GM18502 (cell line): ENCODE measurements around the gene PRRC2B.
"Not testable (repeated sequence)": the region's sequence is repeated elsewhere in the genome, so short reads cannot be mapped to it uniquely, and the experiment has no call there.

Experiments
- ATAC-seq: cut with Tn5 transposase; IDR thresholded peaks from one replicate; pipeline ENCODE4 v1.9.1; 2021; ENCODE audit warnings: mild to moderate bottlenecking; ENCODE audit not compliant: unreplicated experiment, poor library complexity

Gene PRRC2B

DNA sequence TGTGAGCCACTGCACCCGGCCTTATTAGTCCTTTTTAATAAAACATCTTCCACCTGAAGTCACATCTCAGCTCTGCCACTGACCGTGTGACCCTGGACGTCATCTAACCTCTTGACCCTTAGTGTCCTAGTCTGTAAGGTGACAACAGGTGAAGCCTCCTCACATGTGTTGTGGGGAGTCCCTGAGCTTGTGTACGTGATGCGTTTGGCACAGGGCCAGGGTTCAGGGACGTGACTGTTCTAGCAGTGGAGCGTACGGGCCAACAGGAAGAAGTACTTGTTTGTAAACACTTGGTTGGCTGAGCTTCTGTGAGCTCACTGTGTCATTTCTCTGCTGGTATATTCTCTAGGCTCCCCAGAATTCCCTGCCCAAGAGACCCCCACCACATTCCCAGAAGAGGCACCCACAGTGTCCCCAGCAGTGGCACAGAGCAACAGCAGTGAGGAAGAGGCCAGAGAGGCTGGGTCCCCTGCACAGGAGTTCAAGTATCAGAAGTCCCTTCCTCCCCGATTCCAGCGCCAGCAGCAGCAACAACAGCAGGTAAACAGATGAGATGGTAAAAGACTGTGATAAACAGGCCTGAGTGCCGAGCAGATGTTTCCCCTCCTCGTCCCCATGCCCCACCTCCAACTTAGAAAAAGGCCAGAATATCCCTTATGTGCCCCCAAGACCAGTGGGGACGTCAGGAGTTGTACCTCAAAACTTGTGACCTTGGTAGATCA is 73.5 kb downstream of the PRRC2B start:
- ATAC-seq: no peak

DNA sequence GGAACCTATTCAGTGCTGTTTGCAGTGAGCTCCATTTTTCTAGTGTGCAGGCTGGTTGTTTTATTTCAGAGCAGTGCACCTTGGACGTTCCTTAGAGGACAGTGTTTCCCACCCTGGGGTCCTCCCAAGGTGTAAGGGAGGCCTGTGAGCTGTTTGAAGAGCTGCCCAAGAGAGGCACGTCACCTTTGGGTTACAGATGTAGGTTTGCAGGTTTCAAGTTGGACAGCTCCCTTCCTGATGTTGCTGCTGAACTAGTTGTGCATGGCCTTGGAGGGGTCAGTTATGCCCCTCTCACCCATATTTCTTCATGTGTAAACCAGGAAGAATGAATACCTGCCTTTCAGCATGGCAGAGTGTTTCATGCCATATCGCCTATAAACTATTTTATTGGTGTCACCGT is 74.1 kb downstream of the PRRC2B start:
- no peak for ATAC-seq

DNA sequence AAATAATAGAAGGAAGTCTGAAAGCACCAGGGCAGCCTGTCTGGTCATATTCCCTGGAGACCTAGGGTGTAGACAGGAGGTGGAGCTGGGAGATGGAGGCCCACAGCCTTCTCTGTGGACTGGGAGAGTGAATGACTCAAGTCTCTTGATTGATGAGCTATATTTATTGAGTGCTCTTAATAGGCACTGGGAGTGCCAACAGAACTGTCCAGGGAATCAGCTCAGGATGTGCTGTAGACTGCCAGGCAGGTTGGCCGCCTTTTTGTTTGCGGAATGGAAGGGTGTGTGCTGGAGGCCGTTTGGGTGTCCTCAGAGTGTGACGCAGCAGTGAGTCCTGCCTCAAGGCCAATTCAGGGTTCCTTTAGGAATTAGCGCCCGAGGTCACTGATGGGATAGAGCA is 75.5 kb downstream of the PRRC2B start:
- no peak for ATAC-seq

DNA sequence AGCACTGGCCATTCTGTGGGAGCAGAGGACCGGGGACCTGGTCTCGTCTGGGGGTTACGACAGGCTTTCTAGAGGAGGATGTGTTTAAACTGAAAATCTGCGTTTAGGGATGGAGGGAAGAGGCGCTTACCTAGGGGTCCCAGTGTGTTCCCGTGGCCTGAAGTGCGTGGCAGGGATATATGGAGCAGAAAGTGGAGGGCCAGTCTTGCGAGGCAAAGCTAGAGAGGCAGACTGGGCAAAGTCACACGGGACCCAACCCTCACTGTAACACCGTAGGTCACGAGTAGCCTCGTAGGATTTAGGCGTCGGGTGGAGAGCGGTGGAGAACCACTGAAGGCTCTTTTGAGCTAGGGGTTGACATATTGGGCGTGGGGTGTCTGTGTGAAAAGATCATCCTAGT is 76.1 kb downstream of the PRRC2B start:
- ATAC-seq: no peak

DNA sequence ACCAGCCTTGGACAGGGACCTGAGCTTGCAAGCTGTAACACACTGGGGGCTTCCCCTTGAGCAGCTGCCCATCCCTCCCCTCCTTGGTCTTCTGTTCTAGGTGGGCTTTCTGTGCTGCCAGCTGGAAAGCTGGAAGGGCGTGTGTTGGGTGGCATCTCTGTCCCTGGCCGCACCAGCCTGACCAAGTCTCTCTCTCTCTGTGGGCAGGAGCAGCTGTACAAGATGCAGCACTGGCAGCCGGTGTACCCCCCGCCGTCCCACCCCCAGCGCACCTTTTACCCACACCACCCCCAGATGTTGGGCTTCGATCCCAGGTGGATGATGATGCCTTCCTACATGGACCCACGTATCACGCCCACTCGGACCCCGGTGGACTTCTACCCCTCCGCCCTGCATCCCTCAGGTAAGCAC is 76.7 kb downstream of the PRRC2B start:
- no peak for ATAC-seq

DNA sequence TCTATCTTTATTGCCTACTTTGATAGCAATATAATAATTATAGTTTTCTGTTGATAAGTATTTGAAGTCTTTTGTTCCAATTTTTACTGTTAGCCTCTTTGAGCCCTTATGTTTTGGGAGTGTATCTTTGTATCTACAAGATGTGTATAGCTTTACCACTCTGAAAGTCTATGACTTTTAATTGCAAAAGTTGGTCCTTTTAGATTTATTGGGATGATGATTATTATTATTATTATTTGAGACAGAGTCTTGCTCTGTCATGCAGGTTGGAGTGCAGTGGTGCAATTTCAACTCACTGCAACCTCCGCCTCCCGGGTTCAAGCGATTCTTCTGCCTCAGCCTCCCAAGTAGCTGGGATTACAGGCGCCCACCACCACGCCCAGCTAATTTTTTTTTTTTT is 78.2 kb downstream of the PRRC2B start:
- not testable (repeated sequence) for ATAC-seq

DNA sequence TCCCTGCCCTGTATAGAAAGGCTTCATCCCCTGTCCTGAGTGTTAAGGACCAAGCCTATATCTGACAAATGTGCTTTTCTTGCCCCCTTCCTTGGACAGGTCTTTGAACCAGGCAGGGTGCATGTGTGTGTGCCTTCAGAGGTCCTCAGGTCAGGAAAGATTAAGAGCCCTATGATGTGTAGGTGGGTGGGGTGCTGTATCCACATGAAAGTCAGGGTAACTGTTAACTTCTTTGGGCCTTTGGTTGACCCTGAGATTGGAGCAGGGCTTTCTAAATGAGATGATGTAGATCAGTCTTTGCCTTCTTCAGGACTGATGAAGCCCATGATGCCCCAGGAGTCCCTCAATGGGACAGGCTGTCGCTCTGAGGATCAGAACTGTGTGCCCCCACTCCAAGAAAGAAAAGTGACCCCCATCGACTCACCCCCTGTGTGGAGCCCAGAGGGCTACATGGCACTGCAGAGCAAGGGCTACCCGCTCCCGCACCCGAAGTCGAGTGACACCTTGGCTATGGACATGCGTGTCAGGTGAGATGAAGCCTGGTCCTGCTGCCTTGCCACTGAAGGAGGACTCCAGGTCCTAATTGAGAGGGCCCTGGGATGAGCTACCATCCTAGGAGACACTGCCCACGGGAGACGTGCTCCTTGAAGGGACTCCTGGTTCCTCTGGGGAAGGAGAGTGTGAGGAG is 79.5 kb downstream of the PRRC2B start:
- no peak for ATAC-seq

DNA sequence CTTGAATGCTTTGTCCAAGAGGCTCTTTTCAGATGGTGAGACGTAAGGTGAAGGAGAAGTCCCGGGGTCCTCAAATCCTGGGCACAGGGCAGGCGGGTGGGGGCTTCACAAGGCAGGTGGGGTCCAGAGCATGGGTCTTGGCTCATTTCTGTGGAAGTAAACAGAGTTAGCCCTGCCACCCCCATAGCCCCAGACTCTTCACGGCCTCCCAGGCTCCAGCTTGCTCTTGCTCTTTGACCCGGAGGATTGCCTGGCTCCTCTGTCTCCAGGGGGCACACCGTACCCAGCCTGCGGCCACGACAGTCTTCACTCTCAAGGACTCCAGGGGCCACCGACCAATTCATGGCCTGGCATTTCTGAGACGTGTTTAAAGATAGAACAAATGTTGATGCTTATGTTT is 80.0 kb downstream of the PRRC2B start:
- ATAC-seq: no peak

DNA sequence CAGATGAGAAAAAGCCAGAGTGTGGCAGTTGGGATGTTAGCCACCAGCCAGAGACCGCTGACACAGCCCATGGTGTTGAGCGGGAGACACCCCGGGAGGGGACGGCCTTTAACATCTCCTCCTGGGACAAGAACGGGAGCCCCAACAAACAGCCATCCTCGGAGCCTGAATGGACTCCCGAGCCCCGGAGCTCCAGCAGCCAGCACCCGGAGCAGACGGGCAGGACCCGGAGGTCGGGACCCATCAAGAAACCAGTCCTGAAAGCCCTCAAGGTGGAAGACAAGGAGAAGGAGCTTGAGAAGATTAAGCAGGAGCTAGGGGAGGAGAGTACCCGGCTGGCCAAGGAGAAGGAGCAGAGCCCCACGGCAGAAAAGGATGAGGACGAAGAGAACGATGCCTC is 80.8 kb downstream of the PRRC2B start:
- ATAC-seq: no peak

DNA sequence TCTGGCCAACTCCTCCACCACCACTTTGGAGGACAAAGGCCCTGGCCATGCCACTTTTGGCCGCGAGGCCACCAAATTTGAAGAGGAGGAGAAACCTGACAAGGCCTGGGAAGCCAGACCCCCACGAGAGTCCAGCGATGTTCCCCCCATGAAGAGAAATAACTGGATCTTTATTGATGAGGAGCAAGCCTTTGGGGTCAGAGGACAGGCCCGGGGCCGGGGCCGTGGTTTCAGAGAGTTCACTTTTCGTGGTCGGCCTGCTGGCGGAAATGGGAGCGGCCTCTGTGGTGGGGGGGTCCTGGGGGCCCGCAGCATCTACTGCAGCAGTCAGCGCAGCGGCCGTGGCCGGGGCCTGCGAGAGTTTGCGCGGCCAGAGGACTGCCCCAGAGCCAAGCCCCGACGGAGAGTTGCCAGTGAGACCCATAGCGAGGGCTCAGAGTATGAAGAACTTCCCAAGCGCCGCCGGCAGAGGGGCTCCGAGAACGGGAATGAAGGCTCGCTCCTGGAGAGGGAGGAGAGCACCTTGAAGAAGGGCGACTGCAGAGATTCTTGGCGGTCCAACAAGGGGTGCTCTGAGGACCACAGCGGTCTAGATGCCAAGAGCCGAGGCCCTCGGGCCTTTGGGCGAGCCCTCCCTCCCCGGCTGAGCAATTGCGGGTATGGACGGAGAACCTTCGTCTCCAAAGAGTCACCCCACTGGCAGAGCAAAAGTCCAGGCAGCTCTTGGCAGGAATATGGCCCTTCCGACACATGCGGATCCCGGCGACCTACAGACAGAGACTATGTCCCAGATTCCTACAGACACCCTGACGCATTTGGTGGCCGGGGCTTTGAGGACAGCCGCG is 81.4 kb downstream of the PRRC2B start:
- ATAC-seq: no peak

DNA sequence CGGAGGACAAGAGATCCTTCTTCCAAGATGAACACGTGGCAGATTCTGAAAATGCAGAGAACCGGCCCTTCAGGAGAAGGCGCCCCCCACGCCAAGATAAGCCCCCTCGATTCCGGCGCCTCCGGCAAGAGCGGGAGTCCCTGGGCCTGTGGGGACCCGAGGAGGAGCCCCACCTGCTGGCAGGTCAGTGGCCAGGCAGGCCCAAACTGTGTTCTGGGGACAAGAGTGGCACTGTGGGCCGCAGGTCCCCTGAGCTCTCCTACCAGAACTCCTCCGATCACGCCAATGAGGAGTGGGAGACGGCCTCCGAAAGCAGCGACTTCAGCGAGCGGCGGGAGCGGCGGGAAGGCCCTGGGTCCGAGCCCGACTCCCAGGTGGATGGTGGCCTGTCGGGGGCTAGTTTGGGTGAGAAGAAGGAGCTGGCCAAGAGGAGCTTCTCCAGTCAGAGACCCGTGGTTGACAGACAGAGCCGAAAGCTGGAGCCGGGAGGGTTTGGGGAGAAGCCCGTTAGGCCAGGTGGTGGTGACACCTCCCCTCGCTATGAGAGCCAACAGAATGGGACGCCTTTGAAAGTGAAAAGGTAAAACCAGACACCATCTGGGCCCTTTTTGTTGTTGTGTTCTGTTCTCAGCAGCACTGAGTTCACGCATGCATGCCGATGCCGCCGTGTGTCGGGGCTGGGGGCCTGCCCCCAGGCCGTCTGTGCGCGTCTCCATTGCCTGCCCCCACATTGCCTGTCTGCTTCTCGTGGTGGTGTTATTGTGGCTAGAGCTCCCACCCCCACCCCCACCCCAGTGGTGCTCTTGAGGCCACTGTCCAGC is 82.3 kb downstream of the PRRC2B start:
- no peak for ATAC-seq

DNA sequence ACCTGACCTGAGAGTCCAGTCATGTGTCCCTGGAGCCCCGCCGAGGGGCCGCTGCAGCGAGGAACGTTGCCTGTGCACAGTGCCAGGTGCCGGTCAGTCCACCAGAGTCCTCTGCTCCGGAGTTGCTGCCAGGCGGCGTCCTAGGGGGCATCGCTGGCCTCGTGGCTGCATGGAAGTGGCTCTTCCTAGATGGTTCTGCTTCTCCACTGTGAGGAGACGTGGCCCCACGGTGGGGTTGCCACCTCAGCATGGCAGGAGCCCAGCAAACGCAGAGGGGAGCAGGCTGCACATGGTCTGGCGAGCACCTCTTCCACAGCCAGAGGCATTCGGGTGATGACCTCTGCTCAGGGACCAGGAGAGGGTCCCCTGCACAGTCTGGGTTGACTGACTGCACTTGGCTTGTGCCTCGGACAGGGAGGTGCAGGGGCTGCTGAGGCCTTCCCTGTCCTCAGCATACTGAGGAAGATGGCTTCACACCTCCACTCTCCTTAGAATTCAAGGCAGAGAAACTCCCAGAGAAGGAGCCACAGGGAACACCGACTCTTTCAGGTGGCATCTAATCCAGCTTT is 83.0 kb downstream of the PRRC2B start:
- no peak for ATAC-seq

DNA sequence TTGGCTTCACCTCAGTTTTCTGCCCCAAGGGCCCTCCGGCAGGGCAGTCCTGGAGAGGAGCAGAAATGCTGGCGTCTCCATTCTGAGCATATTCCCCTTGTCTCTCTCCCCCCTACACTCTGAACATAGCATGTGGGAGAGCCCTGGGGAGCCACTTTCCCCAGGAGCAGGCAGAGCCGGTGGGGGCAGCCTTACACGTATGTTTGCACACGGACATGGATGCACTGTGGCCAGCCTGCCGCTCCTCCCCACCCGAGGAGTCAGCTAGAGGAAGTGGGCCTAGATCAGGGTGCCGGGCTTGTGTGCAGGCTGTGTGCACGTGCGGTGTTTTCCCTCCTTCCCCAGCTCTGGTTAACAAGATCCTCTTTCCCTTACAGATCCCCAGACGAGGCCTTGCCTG is 83.5 kb downstream of the PRRC2B start:
- ATAC-seq: no peak

DNA sequence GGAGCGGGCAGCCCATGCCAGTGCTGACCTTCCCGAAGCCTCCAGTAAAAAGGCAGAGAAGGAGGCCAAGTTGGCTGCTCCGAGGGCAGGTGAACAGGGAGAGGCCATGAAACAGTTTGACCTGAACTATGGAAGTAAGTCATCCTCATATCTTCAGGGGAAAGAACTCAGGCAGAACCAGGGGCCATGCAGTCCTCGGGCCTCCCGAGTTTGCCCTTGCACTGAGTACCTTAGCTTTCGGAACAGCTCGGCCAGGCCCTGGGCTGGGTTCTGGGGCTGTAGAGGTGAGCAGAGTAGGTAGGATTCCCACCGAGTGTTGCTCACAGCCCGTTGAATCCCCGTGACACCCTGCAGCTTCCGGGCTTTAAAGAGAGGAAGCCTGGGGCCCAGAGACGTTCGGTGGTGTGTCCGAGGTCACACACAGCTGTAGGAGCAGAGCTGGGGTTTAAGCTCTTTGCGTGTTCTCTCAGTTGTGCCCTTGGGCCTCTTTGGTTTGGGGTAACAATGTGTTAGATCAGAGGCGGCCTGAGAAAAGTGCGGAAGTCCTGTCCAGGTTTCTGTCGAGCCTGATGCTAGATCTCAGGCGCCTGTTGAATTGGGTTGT is 84.0 kb downstream of the PRRC2B start:
- no peak for ATAC-seq

DNA sequence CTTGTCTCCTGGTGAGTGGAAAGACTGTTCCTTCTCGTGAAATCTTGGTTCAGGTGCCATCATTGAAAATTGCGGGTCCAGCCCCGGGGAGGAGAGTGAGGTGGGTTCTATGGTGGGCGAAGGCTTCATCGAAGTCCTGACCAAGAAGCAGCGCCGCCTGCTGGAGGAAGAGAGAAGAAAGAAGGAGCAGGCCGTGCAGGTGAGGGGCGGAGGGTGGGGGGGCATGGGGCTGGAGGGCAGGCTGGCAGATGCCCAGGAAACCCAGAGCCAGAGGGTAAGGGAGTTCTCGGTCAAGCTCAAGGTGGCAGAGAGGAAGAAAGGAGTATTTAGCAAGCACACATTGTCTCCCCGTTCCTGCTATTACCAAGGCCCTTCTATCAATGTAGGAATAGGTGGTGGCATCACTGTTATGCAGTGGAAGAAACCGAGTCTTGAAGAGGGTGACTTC is 84.6 kb downstream of the PRRC2B start:
- no peak for ATAC-seq

DNA sequence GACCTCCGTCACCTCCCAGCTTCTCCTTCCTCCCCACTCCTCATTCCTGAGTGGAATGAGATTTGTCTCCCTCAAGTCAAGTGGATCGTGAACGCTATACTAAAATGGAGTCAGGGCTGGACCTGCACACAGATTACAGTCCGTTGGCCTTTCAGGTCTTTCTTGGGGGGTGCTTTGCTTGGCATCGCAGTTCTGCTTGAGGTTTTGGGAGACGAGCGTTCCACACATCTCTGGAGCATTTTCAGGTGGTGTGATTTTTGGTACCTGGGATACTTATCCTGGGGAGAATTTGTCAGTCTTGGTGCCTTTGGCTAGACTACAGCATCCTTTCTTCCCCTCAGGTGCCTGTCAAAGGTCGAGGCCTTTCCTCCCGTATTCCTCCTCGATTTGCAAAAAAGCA is 85.0 kb downstream of the PRRC2B start:
- no peak for ATAC-seq

DNA sequence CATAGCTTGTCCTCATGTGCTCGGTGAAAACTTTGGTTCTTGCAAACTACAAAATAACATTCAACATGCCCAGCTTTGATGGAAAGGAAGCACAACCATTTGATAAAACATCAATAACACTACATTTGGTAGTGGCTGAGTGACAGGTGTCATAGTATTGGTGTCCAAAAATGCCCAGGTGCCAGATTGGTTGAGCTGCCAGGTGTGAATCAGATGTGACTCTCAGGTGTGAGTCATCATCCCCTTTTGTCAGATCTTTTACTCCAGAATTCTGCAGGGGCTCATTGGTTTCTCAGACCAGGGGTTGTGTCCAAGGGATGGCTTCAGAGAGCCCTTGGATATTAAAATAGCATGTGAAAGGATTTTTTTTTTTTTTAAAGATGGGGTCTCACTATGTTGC is 86.4 kb downstream of the PRRC2B start:
- ATAC-seq: no peak

DNA sequence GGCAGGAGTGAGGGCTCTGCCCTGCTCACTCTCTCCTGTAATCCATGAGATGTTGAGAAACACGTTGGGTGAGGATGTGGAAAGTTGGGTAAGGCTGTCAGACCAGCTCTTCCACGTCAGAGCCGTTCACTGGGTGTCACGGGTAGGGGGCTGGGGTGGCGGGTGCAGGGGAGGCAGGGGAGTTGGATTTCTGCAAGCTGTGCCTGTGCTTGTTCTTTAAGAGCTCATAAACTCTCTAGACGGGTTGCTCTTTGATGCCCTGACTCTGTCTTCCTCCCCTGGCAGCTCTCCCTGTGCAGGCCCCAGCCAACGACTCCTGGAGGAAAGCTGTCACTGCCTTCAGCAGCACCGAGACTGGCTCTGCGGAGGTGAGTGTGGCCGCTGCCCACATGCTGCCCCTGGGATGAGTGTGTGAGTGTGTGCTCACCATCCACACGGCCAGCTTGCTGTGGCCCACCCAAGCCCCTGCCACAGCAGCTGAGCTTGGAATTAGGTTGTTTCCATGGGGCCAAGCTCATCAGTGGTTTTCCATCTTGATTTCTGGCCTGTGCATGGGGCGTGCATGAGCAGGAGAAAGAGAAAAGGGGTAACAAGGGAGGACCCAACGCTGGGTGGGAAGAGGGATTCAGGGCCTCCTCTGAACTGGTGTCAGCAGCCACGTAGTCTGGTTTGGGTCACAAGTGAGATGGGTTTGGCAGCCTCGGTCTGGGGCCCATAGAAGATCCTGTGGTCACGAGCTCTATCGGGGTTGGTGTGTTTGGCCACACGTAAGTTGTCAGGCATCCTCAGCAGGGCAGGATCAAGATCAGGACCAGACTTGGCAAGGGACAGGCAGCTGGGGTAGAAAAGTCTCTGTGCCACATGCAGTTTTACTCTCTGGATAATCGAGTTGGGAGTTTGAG is 87.8 kb downstream of the PRRC2B start:
- no peak for ATAC-seq
